Eye (tissue), 1 donor: Measurements from ENCODE around the gene CEACAM1.
"Not testable (repeated sequence)": the region's sequence is repeated elsewhere in the genome, so short reads cannot be mapped to it uniquely, and the experiment has no call there.

Source experiments
- DNase-seq: peaks from one replicate; pipeline ENCODE4 v3.0.0-alpha.2; 2015

CEACAM1 gene

GRCh38 chr19:42547929-42548328 lies 19.6 kb upstream of the CEACAM1 start:
- DNase-seq: no peak

GRCh38 chr19:42546831-42547500 lies 18.7 kb upstream of the CEACAM1 start:
- no peak for DNase-seq

GRCh38 chr19:42544146-42544545 lies 15.9 kb upstream of the CEACAM1 start:
- DNase-seq: no peak

- no peak for DNase-seq
Observed at GRCh38 chr19:42542791-42543190, 14.5 kb upstream of the CEACAM1 start.

GRCh38 chr19:42540071-42540553 lies 11.8 kb upstream of the CEACAM1 start:
- DNase-seq: peak; percentile 34

GRCh38 chr19:42538841-42539709 lies 10.8 kb upstream of the CEACAM1 start:
- no peak for DNase-seq

GRCh38 chr19:42535276-42535675 lies 7.0 kb upstream of the CEACAM1 start:
- DNase-seq: not testable (repeated sequence)

- DNase-seq: no peak
Observed at GRCh38 chr19:42534391-42534790, 6.1 kb upstream of the CEACAM1 start.

GRCh38 chr19:42532891-42533290 lies 4.6 kb upstream of the CEACAM1 start:
- no peak for DNase-seq

GRCh38 chr19:42531313-42531712 lies 3.0 kb upstream of the CEACAM1 start:
- DNase-seq: no peak

GRCh38 chr19:42529248-42529764 lies 1.0 kb upstream of the CEACAM1 start:
- DNase-seq: peak; percentile 69

GRCh38 chr19:42524943-42525342 lies 3.3 kb downstream of the CEACAM1 start:
- DNase-seq: no peak

GRCh38 chr19:42524250-42524649 lies 4.0 kb downstream of the CEACAM1 start:
- DNase-seq: no peak

- DNase-seq: not testable (repeated sequence)
Observed at GRCh38 chr19:42522262-42522661, 6.0 kb downstream of the CEACAM1 start.

GRCh38 chr19:42521346-42522030 lies 6.8 kb downstream of the CEACAM1 start:
- DNase-seq: no peak

GRCh38 chr19:42519108-42519507 lies 9.2 kb downstream of the CEACAM1 start:
- DNase-seq: no peak

GRCh38 chr19:42516771-42517170 lies 11.5 kb downstream of the CEACAM1 start:
- no peak for DNase-seq

- no peak for DNase-seq
Observed at GRCh38 chr19:42515241-42515832, 12.9 kb downstream of the CEACAM1 start.

- no peak for DNase-seq
Observed at GRCh38 chr19:42514449-42514848, 13.8 kb downstream of the CEACAM1 start.

GRCh38 chr19:42512743-42513304 lies 15.5 kb downstream of the CEACAM1 start:
- DNase-seq: no peak

- no peak for DNase-seq
Observed at GRCh38 chr19:42512130-42512636, 16.1 kb downstream of the CEACAM1 start.

GRCh38 chr19:42511340-42511739 lies 16.9 kb downstream of the CEACAM1 start:
- DNase-seq: no peak
